ENCODE measurements around the gene HIBADH.

The HIBADH gene

GRCh38 chr7:27651702-27652101 is 11.0 kb downstream of the HIBADH start:
- H3K4me3 ChIP-seq (ENCODE audit: low read depth, low read length): no peak overlapping the region
- no peak for TF ChIP-seq CTCF (IDR thresholded peaks at IDR 0.05; ENCODE audit: borderline replicate concordance, insufficient read depth, low read depth, low read length)

GRCh38 chr7:27650283-27650682 is 12.4 kb downstream of the HIBADH start:
- H3K4me3 ChIP-seq (ENCODE audit: low read depth, low read length): no peak overlapping the region
- no peak for TF ChIP-seq CTCF (IDR thresholded peaks at IDR 0.05; ENCODE audit: borderline replicate concordance, insufficient read depth, low read depth, low read length)

- no peak for TF ChIP-seq CTCF (IDR thresholded peaks at IDR 0.05; ENCODE audit: borderline replicate concordance, insufficient read depth, low read depth, low read length)
- no peak overlapping the region for H3K4me3 ChIP-seq (ENCODE audit: low read depth, low read length)
Observed at GRCh38 chr7:27647489-27647888, 15.2 kb downstream of the HIBADH start.

- H3K4me3 ChIP-seq (ENCODE audit: low read depth, low read length): no peak overlapping the region
- no peak for TF ChIP-seq CTCF (IDR thresholded peaks at IDR 0.05; ENCODE audit: borderline replicate concordance, insufficient read depth, low read depth, low read length)
Observed at GRCh38 chr7:27647046-27647445, 15.6 kb downstream of the HIBADH start.

- no peak for TF ChIP-seq CTCF (IDR thresholded peaks at IDR 0.05; ENCODE audit: borderline replicate concordance, insufficient read depth, low read depth, low read length)
- no peak overlapping the region for H3K4me3 ChIP-seq (ENCODE audit: low read depth, low read length)
Observed at GRCh38 chr7:27642271-27642670, 20.4 kb downstream of the HIBADH start.

GRCh38 chr7:27641581-27642230 is 21.0 kb downstream of the HIBADH start:
- no peak for TF ChIP-seq CTCF (IDR thresholded peaks at IDR 0.05; ENCODE audit: borderline replicate concordance, insufficient read depth, low read depth, low read length)
- H3K4me3 ChIP-seq (ENCODE audit: low read depth, low read length): no peak overlapping the region

- no peak for TF ChIP-seq CTCF (IDR thresholded peaks at IDR 0.05; ENCODE audit: borderline replicate concordance, insufficient read depth, low read depth, low read length)
- no peak overlapping the region for H3K4me3 ChIP-seq (ENCODE audit: low read depth, low read length)
Observed at GRCh38 chr7:27640884-27641574, 21.7 kb downstream of the HIBADH start.

Data from GM12875 (cell line).